ENCODE measurements around the gene TEX29. TPM values are rescaled to one million over a fixed set of nuclear protein-coding genes. Genes with fewer than 3 reads are reported as not detected.

TEX29 gene
- polyA plus RNA-seq, 1 donor from 2014 or later = not detected

DNA sequence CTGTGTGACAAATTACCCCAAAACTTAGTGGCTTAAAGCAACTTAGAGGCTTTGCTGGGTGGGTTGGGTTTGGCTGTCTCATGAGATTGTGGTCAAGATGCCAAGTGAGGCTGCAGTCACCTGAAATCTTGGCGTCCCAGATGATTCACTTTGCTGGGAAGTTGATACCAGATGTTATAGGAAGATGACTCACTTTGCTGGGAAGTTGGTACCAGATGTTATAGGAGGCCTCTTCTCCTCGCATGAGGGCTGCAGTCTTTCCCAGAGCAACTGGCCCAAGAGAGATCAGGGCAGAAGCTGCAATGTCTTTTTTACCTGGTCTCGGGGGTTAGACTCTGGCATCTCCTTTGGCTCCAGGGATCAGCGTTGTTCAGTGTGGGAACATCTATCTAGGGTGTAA, 16.8 kb downstream of the TEX29 start:
- Histone ChIP-seq H3K36me3 (ENCODE audit: insufficient read depth, low read length) (no peaks in the 10 kb centered on the region), H3K9ac (ENCODE audit: low read length) (no peak overlapping the region), H3K4me2 (ENCODE audit: low read length) (no peak overlapping the region), H3K9me2 (ENCODE audit: insufficient read depth, low read length) (no peaks in the 10 kb centered on the region), H3K27ac (ENCODE audit: low read length) (no peak overlapping the region), H3K79me2 (replicated peaks; ENCODE audit: insufficient read depth, low read length) (no peaks in the 10 kb centered on the region), H3K4me3 (ENCODE audit: low read length) (no peak overlapping the region), H3K9me3 (ENCODE audit: low read length) (no peaks in the 10 kb centered on the region), H2AFZ (ENCODE audit: low read depth, low read length) (no peak overlapping the region), H4K20me1 (ENCODE audit: insufficient read depth) (no peaks in the 10 kb centered on the region), H3F3A (ENCODE audit: insufficient read depth, low read length, poor library complexity, severe bottlenecking) (no peaks in the 10 kb centered on the region), H3K27me3 (ENCODE audit: insufficient read depth, low read depth, low read length) (no peaks in the 10 kb centered on the region)
- TF ChIP-seq, protein P1, sequence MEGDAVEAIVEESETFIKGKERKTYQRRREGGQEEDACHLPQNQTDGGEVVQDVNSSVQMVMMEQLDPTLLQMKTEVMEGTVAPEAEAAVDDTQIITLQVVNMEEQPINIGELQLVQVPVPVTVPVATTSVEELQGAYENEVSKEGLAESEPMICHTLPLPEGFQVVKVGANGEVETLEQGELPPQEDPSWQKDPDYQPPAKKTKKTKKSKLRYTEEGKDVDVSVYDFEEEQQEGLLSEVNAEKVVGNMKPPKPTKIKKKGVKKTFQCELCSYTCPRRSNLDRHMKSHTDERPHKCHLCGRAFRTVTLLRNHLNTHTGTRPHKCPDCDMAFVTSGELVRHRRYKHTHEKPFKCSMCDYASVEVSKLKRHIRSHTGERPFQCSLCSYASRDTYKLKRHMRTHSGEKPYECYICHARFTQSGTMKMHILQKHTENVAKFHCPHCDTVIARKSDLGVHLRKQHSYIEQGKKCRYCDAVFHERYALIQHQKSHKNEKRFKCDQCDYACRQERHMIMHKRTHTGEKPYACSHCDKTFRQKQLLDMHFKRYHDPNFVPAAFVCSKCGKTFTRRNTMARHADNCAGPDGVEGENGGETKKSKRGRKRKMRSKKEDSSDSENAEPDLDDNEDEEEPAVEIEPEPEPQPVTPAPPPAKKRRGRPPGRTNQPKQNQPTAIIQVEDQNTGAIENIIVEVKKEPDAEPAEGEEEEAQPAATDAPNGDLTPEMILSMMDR (IDR thresholded peaks at IDR 0.05; ENCODE audit: poor library complexity, severe bottlenecking) = no peak
- no peak for TF ChIP-seq SMC3 (conservative IDR thresholded peaks at IDR 0.05; ENCODE audit: poor library complexity)
- no peak for TF ChIP-seq REST (IDR thresholded peaks at IDR 0.05; ENCODE audit: borderline replicate concordance)
- no peak for TF ChIP-seq TAF1 (IDR thresholded peaks at IDR 0.05; ENCODE audit: low read depth)

DNA sequence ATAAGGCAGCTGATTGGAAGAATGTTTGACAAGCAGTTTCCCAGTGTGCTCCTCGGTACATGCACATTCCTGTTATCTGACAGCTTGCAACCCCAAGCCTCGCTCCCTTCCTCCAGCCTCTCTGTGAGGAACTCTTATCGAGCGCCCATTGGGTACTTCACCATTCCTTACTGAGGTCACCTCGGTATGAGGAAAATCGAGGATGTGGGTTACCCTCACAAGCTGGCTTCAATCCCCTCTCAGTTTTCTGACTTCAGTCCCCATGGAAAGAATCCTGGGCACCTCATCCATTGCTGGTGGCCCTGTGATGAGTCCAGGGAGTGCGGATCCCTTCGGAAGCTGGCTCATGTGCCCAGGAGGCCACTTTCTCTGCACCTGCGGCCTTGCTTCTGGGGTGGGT, 17.3 kb downstream of the TEX29 start:
- Histone ChIP-seq H3K4me2 (ENCODE audit: low read length) (no peak overlapping the region), H3F3A (ENCODE audit: insufficient read depth, low read length, poor library complexity, severe bottlenecking) (no peaks in the 10 kb centered on the region), H3K79me2 (replicated peaks; ENCODE audit: insufficient read depth, low read length) (no peaks in the 10 kb centered on the region), H3K36me3 (ENCODE audit: insufficient read depth, low read length) (no peaks in the 10 kb centered on the region), H3K9me2 (ENCODE audit: insufficient read depth, low read length) (no peaks in the 10 kb centered on the region), H3K27ac (ENCODE audit: low read length) (no peak overlapping the region), H3K9ac (ENCODE audit: low read length) (no peak overlapping the region), H3K9me3 (ENCODE audit: low read length) (no peaks in the 10 kb centered on the region), H2AFZ (ENCODE audit: low read depth, low read length) (no peak overlapping the region), H4K20me1 (ENCODE audit: insufficient read depth) (no peaks in the 10 kb centered on the region), H3K4me3 (ENCODE audit: low read length) (no peak overlapping the region), H3K27me3 (ENCODE audit: insufficient read depth, low read depth, low read length) (no peaks in the 10 kb centered on the region)
- TF ChIP-seq RAD21 (conservative IDR thresholded peaks at IDR 0.05) = no peak
- no peak for TF ChIP-seq EZH2 (IDR thresholded peaks at IDR 0.05; ENCODE audit: borderline replicate concordance, insufficient read depth, low read length, poor library complexity, severe bottlenecking)
- TF ChIP-seq POLR2AphosphoS5 (IDR thresholded peaks at IDR 0.05) = no peak

GRCh38 chr13:111338841-111339240, 18.4 kb downstream of the TEX29 start:
- no peak overlapping the region for H3K9ac ChIP-seq (ENCODE audit: low read length)
- no peaks in the 10 kb centered on the region for H3K9me2 ChIP-seq (ENCODE audit: insufficient read depth, low read length)
- no peaks in the 10 kb centered on the region for H3K79me2 ChIP-seq (replicated peaks; ENCODE audit: insufficient read depth, low read length)
- no peaks in the 10 kb centered on the region for H3K27me3 ChIP-seq (ENCODE audit: insufficient read depth, low read depth, low read length)
- no peaks in the 10 kb centered on the region for H3K36me3 ChIP-seq (ENCODE audit: insufficient read depth, low read length)
- H2AFZ ChIP-seq (ENCODE audit: low read depth, low read length) = no peak overlapping the region
- TF ChIP-seq, protein P1 (IDR thresholded peaks at IDR 0.05; ENCODE audit: poor library complexity, severe bottlenecking) = no peak
- TF ChIP-seq POLR2AphosphoS5 (IDR thresholded peaks at IDR 0.05) (no peak), MXI1 (conservative IDR thresholded peaks at IDR 0.05; ENCODE audit: poor library complexity, severe bottlenecking) (no peak), REST (IDR thresholded peaks at IDR 0.05; ENCODE audit: borderline replicate concordance) (no peak), SMC3 (conservative IDR thresholded peaks at IDR 0.05; ENCODE audit: poor library complexity) (no peak), EP300 (conservative IDR thresholded peaks at IDR 0.05; ENCODE audit: poor library complexity, severe bottlenecking) (no peak), RAD21 (conservative IDR thresholded peaks at IDR 0.05) (no peak)
- H4K20me1 ChIP-seq (ENCODE audit: insufficient read depth) = no peaks in the 10 kb centered on the region
- H3K4me2 ChIP-seq (ENCODE audit: low read length) = no peak overlapping the region
- H3K27ac ChIP-seq (ENCODE audit: low read length) = no peak overlapping the region
- no peak overlapping the region for H3K4me3 ChIP-seq (ENCODE audit: low read length)
- no peaks in the 10 kb centered on the region for H3K9me3 ChIP-seq (ENCODE audit: low read length)
- H3F3A ChIP-seq (ENCODE audit: insufficient read depth, low read length, poor library complexity, severe bottlenecking) = no peaks in the 10 kb centered on the region
